ENCODE results near the gene RFX1.

Gene RFX1

DNA sequence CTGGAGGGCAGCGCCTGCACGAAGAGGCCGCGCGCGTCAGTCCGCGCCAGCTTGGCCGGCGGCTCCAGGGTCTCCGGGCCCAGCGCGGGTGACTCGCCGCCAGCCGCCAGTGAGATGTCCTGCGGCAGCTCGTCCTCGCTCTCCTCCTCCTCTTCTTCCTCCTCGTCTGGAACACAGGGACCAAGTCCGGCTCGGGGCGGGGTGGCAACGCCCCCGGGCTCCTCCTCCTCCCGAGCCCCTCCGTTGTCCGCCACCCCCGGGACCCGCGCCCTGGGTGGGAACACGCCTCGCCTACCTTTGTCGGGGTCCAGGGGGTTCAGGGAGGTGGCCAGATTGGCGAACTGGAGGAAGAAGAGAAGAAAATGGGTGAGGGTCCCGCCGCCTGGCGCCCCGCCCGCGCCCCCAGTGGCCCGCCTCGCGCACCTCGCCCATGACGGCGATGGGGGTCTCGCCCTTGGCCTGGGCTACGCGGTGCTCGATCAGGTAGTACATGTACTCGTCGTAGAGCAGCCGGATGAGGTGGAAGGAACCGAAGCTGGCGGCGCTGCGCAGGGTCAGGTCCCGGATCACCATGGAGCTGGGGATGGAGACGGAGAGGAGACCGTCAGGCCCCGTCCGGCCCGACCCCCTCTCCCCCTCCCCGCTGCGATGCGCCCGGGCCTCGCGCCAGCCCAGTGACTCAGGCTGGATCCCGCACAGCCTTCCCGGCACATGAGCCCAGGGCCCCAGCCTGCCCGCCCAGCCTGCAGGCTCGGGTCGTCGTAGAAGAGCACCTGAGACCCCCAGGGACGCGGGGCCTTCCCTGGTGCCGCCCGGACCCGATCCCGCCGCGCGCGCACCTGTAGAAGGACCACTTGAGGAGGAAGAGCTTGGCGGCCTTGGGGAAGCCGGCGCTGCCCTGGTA is 43.2 kb downstream of the RFX1 start:
- no peaks in the 10 kb centered on the region for H3K4me1 ChIP-seq (ENCODE audit: control insufficient read depth in 1 of 2, insufficient read depth in 1 of 2, low read depth in 1 of 2, low read length in 1 of 2)
- no peaks in the 10 kb centered on the region for H3K27me3 ChIP-seq
- H3K4me3 ChIP-seq (ENCODE audit: low read depth in 1 of 2, low read length in 1 of 2): no peak overlapping the region
- no peak for TF ChIP-seq CTCF (IDR thresholded peaks at IDR 0.05)
- no peaks in the 10 kb centered on the region for H3K9me3 ChIP-seq
- H3K36me3 ChIP-seq: peaks cover 99% of the 10 kb centered on the region
- no peak overlapping the region for H3K27ac ChIP-seq

DNA sequence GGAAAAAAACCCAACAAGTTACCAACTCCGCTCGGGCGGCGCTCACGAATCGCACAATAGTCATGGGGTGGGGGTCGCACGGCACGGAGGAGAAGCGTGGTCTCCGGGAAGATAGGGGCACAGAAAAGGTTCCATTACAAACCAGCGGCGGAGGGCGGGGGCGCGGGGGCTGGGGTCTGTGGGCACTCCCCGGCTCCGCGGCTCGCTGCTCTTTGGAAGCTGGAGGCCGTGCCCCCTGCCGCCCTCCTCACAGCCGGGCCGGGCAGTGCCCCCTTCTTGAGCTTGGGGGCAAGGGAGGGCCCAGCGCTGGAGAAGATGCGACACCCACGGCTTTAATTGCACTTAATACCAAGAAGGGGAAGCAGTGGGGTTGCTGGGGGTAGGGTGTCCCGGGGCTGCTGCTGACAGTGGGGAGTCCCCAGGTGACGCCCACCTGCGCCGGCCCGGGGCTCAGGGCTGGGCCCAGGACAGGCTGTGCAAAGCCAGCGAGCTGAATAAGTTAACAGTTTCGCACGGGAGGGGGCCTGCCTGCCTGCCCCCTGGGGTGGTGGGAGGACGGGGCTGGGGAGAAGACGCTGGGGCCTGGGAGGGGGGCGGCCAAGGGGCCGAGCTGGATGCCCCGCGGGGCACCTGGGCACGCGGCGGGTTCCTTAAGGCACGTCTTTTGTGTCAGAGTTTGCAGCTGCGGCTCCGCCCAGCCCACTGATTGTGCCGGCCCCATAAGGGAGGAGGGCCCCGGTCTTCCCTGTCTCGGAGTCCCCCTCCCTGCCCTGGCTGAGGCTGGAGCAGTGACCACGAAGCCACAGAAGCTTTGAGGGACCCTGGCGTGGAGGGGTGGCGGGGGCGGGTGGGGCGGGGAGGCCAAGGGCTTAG is 44.1 kb downstream of the RFX1 start:
- Histone ChIP-seq H3K36me3 (peaks cover 99% of the 10 kb centered on the region), H3K4me3 (ENCODE audit: low read depth in 1 of 2, low read length in 1 of 2) (no peak overlapping the region), H3K27me3 (no peaks in the 10 kb centered on the region), H3K27ac (no peak overlapping the region), H3K4me1 (ENCODE audit: control insufficient read depth in 1 of 2, insufficient read depth in 1 of 2, low read depth in 1 of 2, low read length in 1 of 2) (no peaks in the 10 kb centered on the region), H3K9me3 (no peaks in the 10 kb centered on the region)
- no peak for TF ChIP-seq CTCF (IDR thresholded peaks at IDR 0.05)

DNA sequence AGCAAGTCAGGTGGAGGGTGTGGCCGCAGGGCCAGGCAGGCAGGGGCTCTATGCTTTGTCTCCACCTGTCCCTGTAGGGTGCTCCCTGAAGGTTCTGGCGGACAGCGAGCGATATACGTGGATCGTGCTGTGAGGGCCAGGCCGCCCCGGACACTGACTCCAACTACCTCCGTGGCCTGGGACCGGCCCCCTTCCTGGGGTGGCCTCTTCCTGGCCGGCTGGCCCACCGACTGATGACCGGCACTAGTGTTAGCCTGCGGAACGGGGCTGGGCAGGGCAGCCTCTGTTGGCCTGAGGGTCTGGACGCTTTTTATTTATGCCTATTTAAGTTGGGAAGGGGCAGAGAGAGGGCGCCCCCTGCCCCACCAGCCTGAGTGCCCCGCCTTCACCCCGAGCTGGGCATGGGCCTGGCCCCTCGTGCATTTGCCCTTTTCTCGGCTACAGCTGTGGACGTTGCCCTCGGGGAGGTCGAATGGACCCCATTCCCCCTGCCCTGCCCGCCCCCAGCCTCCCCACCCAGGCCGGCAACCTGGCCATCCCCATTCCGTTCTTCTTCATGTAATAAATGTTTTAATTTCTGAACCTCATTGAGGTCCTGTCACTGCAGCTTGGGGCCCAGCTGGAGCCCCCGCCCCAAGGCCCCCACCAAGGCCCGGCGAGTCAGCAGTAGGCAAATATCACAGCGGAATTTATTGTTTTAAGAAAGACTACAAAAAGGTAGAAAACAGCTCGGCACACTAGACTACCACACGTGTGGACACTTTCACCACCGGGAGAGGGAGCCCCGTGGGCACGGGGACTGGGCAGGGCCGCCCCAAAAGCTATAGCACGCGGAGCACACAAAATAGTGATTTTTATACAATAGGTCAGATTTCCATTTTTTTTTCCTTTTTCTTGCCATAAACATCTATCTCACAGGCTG is 45.0 kb downstream of the RFX1 start:
- Histone ChIP-seq H3K36me3 (peaks cover 99% of the 10 kb centered on the region), H3K4me3 (ENCODE audit: low read depth in 1 of 2, low read length in 1 of 2) (no peak overlapping the region), H3K27ac (no peak overlapping the region), H3K4me1 (ENCODE audit: control insufficient read depth in 1 of 2, insufficient read depth in 1 of 2, low read depth in 1 of 2, low read length in 1 of 2) (no peaks in the 10 kb centered on the region), H3K27me3 (no peaks in the 10 kb centered on the region), H3K9me3 (no peaks in the 10 kb centered on the region)
- TF ChIP-seq CTCF (IDR thresholded peaks at IDR 0.05): no peak

GRCh38 chr19:13959962-13960862 is 45.9 kb downstream of the RFX1 start:
- no peak overlapping the region for H3K27ac ChIP-seq
- no peak for TF ChIP-seq CTCF (IDR thresholded peaks at IDR 0.05)
- H3K36me3 ChIP-seq: peaks cover 99% of the 10 kb centered on the region
- no peaks in the 10 kb centered on the region for H3K9me3 ChIP-seq
- H3K4me1 ChIP-seq (ENCODE audit: control insufficient read depth in 1 of 2, insufficient read depth in 1 of 2, low read depth in 1 of 2, low read length in 1 of 2): no peaks in the 10 kb centered on the region
- H3K27me3 ChIP-seq: no peaks in the 10 kb centered on the region
- no peak overlapping the region for H3K4me3 ChIP-seq (ENCODE audit: low read depth in 1 of 2, low read length in 1 of 2)
